OCI-LY3 (cell line): ENCODE data around the gene SRXN1.

Experiments
- EZH2phosphoT487 ChIP-seq: fragments of 200-600 bp; shearing (Covaris generic); IDR thresholded peaks from 2 replicates; pipeline ENCODE4 v1.6.1; 2018; ENCODE audit warnings: antibody characterized with exemption, mixed run types, low read depth
- TF ChIP-seq, protein P1 (sequence below): fragments of 200-600, 300-600 bp; sonication (generic); IDR thresholded peaks from 2 replicates; pipeline ENCODE4 v1.5.1; 2014; ENCODE audit warnings: antibody characterized with exemption, low read length, low read depth

DNA sequence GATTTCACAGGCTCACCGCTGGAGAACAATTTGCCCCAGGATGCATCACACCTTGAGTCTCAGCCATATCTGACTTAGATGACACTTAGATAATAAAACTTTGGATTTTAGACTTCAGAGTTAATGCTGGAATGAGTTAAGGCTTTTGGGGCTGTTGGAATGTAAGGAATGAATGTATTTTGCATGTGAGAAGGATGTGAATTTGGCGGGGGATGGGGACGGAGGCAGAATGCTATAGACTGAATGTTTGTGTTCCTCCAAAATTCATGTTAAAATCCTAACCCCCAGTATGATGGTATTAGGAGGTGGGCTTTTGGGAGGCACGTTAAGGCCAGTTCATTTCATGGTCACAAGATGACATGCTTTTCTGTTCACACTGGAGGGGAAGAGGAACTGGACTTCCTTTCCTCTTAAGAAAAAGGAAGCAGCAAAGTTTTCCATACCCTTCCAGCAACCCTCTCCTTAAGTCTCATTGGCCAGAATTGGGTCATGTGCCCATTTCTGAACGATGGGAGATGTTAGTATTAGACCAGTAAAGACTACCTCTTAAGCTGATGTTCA, 5.8 kb upstream of the SRXN1 start:
- TF ChIP-seq, protein P1, sequence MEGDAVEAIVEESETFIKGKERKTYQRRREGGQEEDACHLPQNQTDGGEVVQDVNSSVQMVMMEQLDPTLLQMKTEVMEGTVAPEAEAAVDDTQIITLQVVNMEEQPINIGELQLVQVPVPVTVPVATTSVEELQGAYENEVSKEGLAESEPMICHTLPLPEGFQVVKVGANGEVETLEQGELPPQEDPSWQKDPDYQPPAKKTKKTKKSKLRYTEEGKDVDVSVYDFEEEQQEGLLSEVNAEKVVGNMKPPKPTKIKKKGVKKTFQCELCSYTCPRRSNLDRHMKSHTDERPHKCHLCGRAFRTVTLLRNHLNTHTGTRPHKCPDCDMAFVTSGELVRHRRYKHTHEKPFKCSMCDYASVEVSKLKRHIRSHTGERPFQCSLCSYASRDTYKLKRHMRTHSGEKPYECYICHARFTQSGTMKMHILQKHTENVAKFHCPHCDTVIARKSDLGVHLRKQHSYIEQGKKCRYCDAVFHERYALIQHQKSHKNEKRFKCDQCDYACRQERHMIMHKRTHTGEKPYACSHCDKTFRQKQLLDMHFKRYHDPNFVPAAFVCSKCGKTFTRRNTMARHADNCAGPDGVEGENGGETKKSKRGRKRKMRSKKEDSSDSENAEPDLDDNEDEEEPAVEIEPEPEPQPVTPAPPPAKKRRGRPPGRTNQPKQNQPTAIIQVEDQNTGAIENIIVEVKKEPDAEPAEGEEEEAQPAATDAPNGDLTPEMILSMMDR: no peak
- TF ChIP-seq EZH2phosphoT487: no peak
